HuH-7 (cell line): ENCODE data around the gene SUV39H2.
"Not testable (repeated sequence)": the region's sequence is repeated elsewhere in the genome, so short reads cannot be mapped to it uniquely, and the experiment has no call there.

Source experiments
- DNase-seq: peaks from one replicate; pipeline ENCODE4 v3.0.0; 2011; ENCODE audit warnings: low spot score

Gene SUV39H2

GRCh38 chr10:14876764-14877163, 1.9 kb upstream of the SUV39H2 start:
- no peak for DNase-seq

- DNase-seq = peak; percentile 34
These were observed 660 bp downstream of the SUV39H2 start for GRCh38 chr10:14879124-14879927.

GRCh38 chr10:14879928-14880193, 1.2 kb downstream of the SUV39H2 start:
- no peak for DNase-seq

- peak; percentile 30 for DNase-seq
These were observed 1.6 kb downstream of the SUV39H2 start for GRCh38 chr10:14880229-14880628.

GRCh38 chr10:14884082-14884481, 5.4 kb downstream of the SUV39H2 start:
- no peak for DNase-seq

GRCh38 chr10:14889318-14889717, 10.7 kb downstream of the SUV39H2 start:
- peak; percentile 44 for DNase-seq

GRCh38 chr10:14891151-14891550, 12.5 kb downstream of the SUV39H2 start:
- DNase-seq = no peak

- peak; percentile 50 for DNase-seq
These were observed 25.7 kb downstream of the SUV39H2 start for GRCh38 chr10:14904316-14904732.

GRCh38 chr10:14904864-14905263, 26.2 kb downstream of the SUV39H2 start:
- DNase-seq = no peak

- no peak for DNase-seq
These were observed 27.2 kb downstream of the SUV39H2 start for GRCh38 chr10:14905890-14906289.

- no peak for DNase-seq
These were observed 28.1 kb downstream of the SUV39H2 start for GRCh38 chr10:14906765-14907164.

- DNase-seq = not testable (repeated sequence)
These were observed 28.9 kb downstream of the SUV39H2 start for GRCh38 chr10:14907591-14907990.

- no peak for DNase-seq
These were observed 30.4 kb downstream of the SUV39H2 start for GRCh38 chr10:14909101-14909500.

- DNase-seq = no peak
These were observed 32.3 kb downstream of the SUV39H2 start for GRCh38 chr10:14910953-14911352.

- DNase-seq = no peak
These were observed 33.1 kb downstream of the SUV39H2 start for GRCh38 chr10:14911801-14912200.

- DNase-seq = no peak
These were observed 37.9 kb downstream of the SUV39H2 start for GRCh38 chr10:14916600-14916999.

GRCh38 chr10:14917827-14918226, 39.2 kb downstream of the SUV39H2 start:
- no peak for DNase-seq

GRCh38 chr10:14918964-14919363, 40.3 kb downstream of the SUV39H2 start:
- DNase-seq = no peak

- DNase-seq = no peak
These were observed 45.3 kb downstream of the SUV39H2 start for GRCh38 chr10:14924013-14924412.

- DNase-seq = no peak
These were observed 46.6 kb downstream of the SUV39H2 start for GRCh38 chr10:14925268-14925667.

- no peak for DNase-seq
These were observed 47.4 kb downstream of the SUV39H2 start for GRCh38 chr10:14926061-14926470.

GRCh38 chr10:14926722-14927416, 48.2 kb downstream of the SUV39H2 start:
- DNase-seq = no peak

GRCh38 chr10:14930610-14931009, 51.9 kb downstream of the SUV39H2 start:
- no peak for DNase-seq

GRCh38 chr10:14936584-14936983, 57.9 kb downstream of the SUV39H2 start:
- DNase-seq = no peak
